Dermis blood vessel endothelial cell (primary cell): ENCODE results near the gene STON2. TPM values are rescaled to one million over a fixed set of nuclear protein-coding genes. Genes with fewer than 3 reads are reported as not detected.
"Not testable (repeated sequence)": the region's sequence is repeated elsewhere in the genome, so short reads cannot be mapped to it uniquely, and the experiment has no call there.

Experiments
- DNase-seq: peaks from one replicate; pipeline ENCODE4 v3.0.0; 2010
- total RNA-seq: library from RNA; depleted of rRNA; stranded (reverse); fragments of >200 nt; gene quantifications from 2 replicates; pipeline ENCODE4 v1.2.3, GENCODE V29; 2014

The STON2 gene
- 100 and 119 TPM in 2 replicates for total RNA-seq

- DNase-seq = no peak
Observed at GRCh38 chr14:81400202-81400678, at the start of gene STON2. TSS of gene STON2 (minus strand) at chr14:81400324. CDS start at chr14:81398382, 1,942 bp downstream.

DNA sequence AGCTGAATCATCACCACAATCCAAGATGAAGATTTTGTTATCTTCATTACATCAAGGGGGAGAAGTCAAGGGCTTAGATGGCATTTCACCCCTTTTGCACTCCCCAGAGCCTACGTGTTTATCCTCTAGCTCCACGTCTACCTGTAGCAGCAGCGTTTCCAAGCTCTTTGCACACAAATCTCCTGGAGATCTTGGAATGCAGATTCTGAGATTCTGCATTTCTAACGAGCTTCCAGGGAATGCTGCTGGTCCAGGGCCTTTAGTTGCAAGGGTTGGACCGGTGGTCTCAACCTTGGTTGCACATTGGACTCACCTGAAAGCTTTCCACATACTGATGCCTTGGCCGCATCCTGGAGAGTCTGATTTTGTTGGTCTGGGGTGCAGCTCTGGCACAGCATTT is 49.5 kb upstream of the STON2 start:
- no peak for DNase-seq

DNA sequence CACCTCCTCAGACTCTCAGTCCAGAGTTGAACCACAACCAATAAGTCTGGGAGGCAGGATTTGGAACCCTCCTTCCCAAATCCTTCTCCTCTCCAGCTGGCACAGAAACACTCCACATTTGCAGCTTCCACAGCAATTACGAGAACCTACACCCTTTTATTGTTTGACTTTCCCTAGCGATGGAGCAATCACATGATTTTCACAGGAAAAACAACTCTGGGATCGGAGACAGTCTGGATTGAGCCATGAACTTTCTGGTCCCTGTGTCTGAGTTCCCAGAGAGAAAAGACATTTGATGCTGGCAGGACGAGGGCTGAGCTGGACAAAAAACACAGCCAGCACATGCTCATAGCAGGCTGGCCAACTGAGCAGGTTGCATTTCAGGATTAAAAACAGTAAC is 49.0 kb upstream of the STON2 start:
- DNase-seq = no peak

GRCh38 chr14:81447021-81447764 is 47.1 kb upstream of the STON2 start:
- no peak for DNase-seq

- DNase-seq = no peak
Observed at GRCh38 chr14:81446279-81447007, 46.3 kb upstream of the STON2 start.

DNA sequence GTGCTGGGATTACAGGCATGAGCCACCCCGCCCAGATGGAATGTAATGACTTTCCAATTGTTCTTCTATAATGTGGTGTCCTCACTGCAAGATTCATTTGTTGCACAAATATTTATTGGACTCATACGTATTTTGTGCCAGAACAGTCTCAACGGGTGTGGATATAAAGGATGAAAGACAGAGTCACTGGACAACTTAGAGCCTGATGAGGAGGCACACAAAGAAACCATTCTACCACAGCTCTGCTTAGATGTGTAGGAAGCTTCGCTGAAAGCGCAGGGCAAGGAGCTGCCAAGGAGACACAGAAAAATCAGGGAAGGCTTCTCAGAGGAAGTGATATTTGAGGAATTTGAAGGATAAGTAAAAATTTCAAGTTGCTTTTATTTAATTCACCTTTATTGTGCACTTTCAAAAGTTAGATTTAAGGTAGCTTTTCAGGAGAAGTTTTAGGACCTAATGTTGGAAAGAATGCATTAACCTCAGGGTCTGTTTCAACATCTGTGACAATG is 41.6 kb upstream of the STON2 start:
- DNase-seq = no peak

GRCh38 chr14:81440041-81440440 is 39.9 kb upstream of the STON2 start:
- no peak for DNase-seq

GRCh38 chr14:81437244-81437643 is 37.1 kb upstream of the STON2 start:
- no peak for DNase-seq

- peak; percentile 73 for DNase-seq
Observed at GRCh38 chr14:81436296-81437138, 36.4 kb upstream of the STON2 start.

- peak; percentile 32 for DNase-seq
Observed at GRCh38 chr14:81435391-81436295, 35.5 kb upstream of the STON2 start.

- DNase-seq = no peak
Observed at GRCh38 chr14:81435048-81435390, 34.9 kb upstream of the STON2 start.

GRCh38 chr14:81434230-81434629 is 34.1 kb upstream of the STON2 start:
- no peak for DNase-seq

- DNase-seq = no peak
Observed at GRCh38 chr14:81433378-81433777, 33.3 kb upstream of the STON2 start.

- no peak for DNase-seq
Observed at GRCh38 chr14:81432219-81432661, 32.1 kb upstream of the STON2 start.

DNA sequence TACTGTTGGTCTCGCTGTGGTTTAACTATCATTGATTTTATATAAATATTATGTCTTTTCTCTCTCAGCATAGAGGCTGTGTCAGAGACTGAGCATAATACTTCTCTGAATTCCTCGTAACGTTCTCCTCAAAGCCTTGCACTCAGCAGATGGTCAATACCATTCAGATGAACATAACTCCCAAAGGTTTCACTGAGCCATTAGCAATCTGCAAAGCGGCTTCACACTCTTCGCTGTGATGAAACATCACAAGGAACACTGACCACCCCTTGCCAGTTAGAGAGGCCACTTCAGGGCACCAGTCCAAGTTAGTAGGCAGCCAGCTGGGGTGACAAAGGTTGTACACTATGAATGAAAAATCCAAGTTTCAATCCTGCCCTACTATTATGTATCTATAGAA is 30.1 kb upstream of the STON2 start:
- no peak for DNase-seq

- DNase-seq = not testable (repeated sequence)
Observed at GRCh38 chr14:81429749-81430148, 29.6 kb upstream of the STON2 start.

DNA sequence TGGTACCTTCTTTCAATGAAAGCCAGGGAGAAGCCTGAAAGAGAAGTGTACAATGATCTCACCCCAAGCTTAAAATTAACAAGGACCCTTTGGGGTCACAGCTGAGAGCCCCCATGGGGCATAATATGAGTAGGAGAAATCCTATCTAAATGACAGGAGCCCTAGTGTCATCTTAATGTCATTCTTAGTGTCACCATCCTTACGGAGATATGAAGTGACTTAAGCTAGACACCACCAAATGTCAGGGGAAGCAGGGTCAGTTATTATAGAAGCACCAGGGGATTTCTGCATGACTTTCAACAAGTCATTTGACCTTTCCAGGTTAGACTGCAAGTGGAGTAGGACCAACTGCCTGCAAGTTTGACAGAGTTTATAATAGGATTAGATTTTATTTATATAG is 28.9 kb upstream of the STON2 start:
- DNase-seq = no peak

DNA sequence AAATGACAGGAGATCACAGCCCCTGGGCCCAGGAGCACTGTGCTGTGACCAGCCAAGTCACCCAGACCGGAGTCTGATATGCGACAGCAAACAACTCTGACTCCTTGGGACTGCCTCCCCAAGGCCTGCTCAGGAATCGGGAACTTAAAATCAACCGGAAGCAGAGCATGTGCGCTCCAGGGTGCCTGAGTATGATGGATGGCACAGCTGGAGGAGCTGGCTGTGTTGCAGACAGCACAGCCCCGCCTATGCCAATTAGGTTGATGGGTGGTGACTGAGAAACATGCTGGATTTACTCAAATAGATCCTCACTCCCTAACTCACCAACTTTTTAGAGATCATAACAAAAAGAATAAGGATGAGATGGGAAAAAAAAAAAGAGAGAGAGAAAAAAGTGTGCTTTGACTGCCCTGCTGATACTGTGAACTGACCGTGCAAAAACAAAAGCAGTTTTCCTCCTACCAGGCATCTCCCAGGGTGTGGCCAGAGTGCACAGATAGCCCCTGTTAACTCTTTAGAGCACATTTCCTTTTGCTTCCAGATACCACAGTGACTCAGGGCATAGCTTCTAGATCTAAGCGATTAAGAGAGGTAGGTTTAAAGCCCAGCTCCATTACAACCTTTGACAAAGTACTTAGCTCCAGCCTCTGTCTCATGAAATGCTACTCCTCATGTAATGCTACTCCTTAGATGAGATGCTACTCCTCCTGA is 27.4 kb upstream of the STON2 start:
- no peak for DNase-seq

- no peak for DNase-seq
Observed at GRCh38 chr14:81423504-81423903, 23.4 kb upstream of the STON2 start.

GRCh38 chr14:81418057-81418790 is 18.1 kb upstream of the STON2 start:
- no peak for DNase-seq
